Fibroblast of the conjunctiva (primary cell): ENCODE measurements around the gene OSBP.
"Not testable (repeated sequence)": the region's sequence is repeated elsewhere in the genome, so short reads cannot be mapped to it uniquely, and the experiment has no call there.

Source experiments
- DNase-seq: peaks from one replicate; pipeline ENCODE4 v3.0.0-alpha.2; 2010; ENCODE audit warnings: low read depth

The OSBP gene, protein sequence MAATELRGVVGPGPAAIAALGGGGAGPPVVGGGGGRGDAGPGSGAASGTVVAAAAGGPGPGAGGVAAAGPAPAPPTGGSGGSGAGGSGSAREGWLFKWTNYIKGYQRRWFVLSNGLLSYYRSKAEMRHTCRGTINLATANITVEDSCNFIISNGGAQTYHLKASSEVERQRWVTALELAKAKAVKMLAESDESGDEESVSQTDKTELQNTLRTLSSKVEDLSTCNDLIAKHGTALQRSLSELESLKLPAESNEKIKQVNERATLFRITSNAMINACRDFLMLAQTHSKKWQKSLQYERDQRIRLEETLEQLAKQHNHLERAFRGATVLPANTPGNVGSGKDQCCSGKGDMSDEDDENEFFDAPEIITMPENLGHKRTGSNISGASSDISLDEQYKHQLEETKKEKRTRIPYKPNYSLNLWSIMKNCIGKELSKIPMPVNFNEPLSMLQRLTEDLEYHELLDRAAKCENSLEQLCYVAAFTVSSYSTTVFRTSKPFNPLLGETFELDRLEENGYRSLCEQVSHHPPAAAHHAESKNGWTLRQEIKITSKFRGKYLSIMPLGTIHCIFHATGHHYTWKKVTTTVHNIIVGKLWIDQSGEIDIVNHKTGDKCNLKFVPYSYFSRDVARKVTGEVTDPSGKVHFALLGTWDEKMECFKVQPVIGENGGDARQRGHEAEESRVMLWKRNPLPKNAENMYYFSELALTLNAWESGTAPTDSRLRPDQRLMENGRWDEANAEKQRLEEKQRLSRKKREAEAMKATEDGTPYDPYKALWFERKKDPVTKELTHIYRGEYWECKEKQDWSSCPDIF

DNA sequence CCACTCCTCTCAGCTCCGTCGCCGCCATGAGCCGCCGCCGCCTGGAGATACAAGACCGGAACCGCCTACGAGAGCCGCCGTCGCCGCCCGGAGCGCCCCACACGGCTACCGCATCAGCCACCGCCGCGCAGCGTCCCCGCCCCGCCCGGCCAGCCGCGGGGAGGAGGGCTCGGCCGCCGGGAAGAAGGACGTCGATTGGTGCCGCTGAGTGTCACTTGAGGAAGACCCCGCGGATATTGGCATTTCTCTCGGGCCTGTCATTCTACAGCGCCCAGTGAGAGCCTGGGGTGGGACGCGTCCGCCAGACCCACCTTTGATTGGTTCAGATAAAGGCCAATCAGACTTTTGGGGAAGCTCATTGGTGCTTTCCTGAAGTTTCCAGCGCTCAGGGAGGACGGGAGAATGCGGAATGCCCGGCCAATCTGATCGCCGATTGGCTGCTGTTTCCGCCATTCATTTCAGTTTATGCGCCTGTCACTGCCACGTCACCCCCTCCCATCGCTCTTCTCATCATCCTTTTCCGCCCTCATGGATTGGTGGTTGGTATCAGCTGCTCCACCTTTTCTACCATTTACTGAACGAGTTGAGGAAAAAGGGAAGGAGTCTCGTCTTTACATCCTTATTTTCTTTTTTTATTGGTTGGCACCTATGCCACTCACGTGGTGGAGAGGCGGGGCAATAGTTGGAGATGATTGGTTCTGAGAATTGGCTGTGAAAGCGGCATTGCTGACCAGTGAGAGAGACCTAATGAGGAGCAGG lies at the start of gene OSBP:
Gene OSBP, minus strand, starts transcription at position 138 of the 759 bp plus-strand sequence. Its CDS starts 110 bp downstream, at position 28.
- DNase-seq: peak; percentile 100

DNA sequence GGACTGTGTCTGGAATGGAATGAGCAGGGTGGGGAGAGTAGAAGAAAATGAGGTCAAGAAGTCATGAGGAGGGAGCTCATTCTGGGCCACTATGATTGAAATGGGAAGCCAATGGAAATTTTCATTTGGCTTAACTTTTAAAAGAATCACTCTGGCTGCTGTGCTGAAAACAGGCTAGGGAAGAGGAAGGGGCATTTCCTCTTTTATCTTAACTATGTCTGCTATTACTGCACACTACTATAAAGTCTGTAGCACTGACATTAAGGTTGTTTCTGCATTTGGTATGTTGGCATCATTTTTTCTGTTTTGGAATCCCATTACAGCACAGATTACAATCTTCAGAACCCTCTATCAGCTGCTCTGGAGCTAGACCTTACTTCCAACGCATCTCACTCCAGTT lies 45.0 kb upstream of the OSBP start:
- no peak for DNase-seq

DNA sequence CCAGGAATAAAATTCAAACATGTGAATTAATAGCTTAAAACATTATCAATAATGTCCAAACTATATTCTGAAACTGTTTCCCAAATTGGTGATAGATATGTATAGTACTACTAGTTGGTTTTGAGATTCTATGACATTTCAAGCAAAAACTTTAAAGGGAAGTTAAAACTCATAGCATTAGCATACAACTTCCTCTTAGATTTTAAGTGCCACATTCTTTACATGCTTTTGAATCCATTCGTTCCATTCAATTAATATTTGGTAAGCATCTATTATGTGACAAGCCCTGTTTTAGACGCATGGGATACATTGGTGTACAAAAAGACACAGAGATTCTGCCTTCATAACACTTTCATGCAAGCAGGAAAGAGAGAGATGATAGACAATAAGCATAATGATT lies 44.4 kb upstream of the OSBP start:
- no peak for DNase-seq

- no peak for DNase-seq
Observed at GRCh38 chr11:59658036-59658435, 42.5 kb upstream of the OSBP start.

DNA sequence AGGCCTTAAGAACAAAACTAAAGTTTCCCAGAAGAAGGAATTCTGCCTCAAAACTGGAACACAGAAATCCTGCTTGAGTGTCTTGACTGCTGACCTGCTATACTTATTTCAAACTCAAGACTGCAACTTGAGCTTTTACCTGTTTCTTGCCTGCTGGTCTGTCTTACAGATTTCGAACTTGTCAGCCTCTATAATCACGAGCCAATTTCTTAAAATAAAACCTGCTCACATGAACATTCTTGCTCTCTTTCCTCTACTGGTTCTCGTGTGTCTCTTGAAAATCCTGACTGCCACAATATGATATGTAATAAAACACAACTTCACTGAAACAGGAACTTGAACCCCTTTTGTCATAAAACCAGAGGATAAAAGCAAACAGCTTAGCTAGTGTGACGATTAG lies 39.3 kb upstream of the OSBP start:
- DNase-seq: no peak

GRCh38 chr11:59647245-59647980 lies 31.8 kb upstream of the OSBP start:
- no peak for DNase-seq

GRCh38 chr11:59644528-59644927 lies 29.0 kb upstream of the OSBP start:
- DNase-seq: no peak

- no peak for DNase-seq
Observed at GRCh38 chr11:59643390-59643789, 27.8 kb upstream of the OSBP start.

DNA sequence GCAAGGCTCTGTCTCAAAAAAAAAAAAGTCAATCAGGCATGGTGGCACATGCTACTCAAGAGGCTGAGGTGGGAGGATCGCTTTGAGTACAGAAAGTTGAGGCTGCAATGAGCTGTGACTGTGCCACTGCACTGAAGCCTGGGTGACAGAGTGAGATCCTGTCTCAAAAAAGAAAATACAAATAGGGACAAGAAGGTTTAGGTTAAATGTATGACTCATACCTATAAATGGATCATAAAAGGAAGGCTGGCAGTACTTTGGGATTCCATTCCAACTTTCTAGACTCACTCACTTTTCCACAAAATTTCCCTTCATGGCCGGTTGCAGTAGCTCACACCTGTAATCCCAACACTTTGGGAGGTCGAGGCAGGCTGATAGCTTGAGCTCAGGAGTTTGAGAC lies 25.6 kb upstream of the OSBP start:
- no peak for DNase-seq

GRCh38 chr11:59630493-59630892 lies 14.9 kb upstream of the OSBP start:
- DNase-seq: no peak

- no peak for DNase-seq
Observed at GRCh38 chr11:59629996-59630395, 14.4 kb upstream of the OSBP start.

DNA sequence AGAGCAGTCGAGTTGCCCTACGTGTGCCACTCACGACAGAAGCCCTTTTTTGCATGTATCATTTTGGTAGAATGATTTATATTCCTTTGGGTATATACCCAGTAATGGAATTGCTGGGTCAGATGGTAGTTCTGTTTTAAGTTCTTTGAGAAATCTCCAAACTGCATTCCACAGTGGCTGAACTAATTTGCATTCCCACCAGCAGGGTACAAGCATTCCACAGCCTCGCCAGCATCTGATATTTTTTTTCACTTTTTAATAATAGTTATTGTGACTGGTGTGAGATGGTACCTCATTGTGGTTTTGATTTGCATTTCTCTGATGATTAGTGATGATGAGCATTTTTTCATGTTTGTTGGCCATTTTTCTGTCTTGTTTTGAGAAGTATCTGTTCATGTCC lies 11.4 kb upstream of the OSBP start:
- DNase-seq: not testable (repeated sequence)

DNA sequence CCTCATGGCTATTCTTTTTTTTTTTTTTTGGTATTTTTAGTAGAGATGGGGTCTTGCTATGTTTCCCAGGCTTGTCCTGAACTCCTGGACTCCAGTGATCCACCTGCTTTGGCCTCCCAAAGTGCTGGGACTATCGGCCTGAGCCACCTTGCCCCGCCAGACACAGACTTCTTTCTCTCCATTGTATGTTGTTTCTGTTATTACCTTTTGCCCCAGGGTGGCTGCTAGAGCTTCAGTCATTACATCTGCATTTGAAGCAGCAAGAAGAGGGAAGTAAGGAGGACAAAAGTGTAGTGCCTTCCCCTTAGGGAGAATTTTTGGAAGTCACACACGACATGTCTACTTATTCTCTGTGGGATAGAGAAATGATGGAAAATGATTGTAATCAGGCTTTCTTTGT lies 10.1 kb upstream of the OSBP start:
- no peak for DNase-seq

DNA sequence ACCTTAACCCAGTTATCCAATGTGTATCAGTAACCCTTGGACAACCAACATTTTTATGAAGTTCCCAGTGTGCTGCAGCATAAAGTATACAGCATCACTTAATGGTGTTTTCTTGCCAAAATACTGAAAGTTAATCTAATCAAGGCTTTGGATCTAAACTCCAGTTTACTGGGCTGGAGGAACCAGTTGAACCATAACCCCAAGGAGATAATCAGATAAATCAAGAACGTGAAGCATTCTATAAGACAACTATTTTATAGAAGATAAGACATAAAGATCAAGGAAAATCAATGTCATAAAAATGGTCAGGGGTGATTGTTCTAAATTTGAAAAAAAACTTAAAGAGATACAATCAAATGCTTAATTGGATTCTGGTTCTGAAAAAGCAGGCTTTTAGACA lies 2.3 kb upstream of the OSBP start:
- no peak for DNase-seq

GRCh38 chr11:59616396-59616982 lies 915 bp upstream of the OSBP start:
- no peak for DNase-seq

GRCh38 chr11:59615120-59615636 lies 396 bp downstream of the OSBP start:
- DNase-seq: no peak

DNA sequence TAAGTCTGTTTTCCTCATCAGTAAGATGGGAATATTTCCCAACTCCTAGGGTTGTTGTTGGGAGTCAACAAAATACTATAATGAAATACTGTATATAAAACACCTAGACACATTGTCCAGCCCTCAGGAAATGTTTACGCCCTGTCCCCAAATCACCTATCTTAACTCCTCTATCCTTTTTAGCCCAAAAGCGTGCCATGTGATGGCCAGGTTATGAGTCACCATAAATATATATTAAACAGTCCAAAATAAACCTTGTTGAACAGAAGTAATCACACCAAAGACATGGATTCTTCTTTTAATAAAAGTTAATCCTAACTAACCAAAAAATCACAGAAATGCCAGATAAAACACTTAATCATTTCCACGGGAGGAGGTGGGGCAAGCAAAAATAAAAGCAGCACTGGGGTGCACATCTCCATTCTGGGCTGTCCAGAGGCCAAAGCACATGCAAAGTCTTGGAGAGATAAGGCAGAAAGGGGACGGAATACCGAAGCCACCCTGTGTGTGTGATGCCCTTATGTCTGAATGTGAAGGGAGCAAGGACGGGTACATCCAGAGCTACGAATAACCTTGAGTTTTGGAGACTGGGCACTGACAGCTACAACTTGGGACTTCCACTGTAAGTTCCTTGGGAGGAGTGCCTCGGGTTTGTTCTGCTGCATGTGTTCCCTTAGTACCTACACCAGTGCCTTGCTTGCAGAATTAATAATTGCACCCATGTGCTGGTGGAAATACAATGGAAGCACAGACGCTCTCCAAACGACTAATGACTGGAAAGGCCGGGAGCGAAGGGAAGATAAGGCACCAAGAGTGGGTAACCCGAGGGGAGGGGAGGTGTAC lies 1.1 kb downstream of the OSBP start:
- DNase-seq: no peak

GRCh38 chr11:59611570-59612565 lies 3.7 kb downstream of the OSBP start:
- DNase-seq: no peak

DNA sequence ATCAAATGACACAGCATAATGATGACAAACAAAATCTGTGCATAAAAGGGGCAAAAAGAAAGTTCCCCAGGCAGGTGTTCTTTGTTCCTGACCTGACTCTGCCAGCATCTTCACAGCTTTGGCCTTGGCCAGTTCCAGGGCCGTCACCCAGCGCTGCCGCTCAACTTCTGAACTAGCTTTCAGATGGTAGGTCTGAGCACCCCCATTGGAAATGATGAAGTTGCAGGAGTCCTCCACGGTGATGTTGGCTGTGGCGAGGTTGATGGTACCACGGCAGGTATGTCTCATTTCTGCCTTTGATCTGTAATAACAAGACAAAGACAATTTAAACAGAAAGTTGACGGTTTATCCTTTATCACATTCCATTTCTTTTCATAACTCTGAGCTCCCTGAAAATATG lies 5.3 kb downstream of the OSBP start:
- DNase-seq: no peak
